ENCODE data around the gene B2M. TPM values are rescaled to one million over a fixed set of nuclear protein-coding genes. Genes with fewer than 3 reads are reported as not detected.

The B2M gene
- total RNA-seq, 1 experiment from 2014 or later = 388 TPM

GRCh38 chr15:44662478-44663409 lies 48.6 kb upstream of the B2M start:
- H3K27me3 ChIP-seq (ENCODE audit: insufficient read depth, low read length) = no peaks in the 10 kb centered on the region
- peak overlapping the region; percentile 87 for H3K27ac ChIP-seq (ENCODE audit: low read depth, low read length)
- intact Hi-C loops (cut with micrococcal nuclease) = loop anchor here (1.0 kb wide), 3 partner anchors 49 to 76 kb away; partner anchors contain the start of genes B2M and PATL2
- CTCF ChIA-PET = interaction anchor here (0.6 to 2.9 kb wide), 22 partner anchors 11 to 191 kb away, joined by 3 to 39 read pairs (median 4); partner anchors contain the start of genes B2M, PATL2 and TRIM69
- DNase-seq (ENCODE audit: low read depth, low spot score) = peak; percentile 34
- RAD21 ChIA-PET (ENCODE audit: low non-redundant PET in 1 of 2, low total read pairs in 2 of 2, uncharacterized antibody in 2 of 2, unreplicated experiment in 2 of 2) = interaction anchor here (1.0 to 1.9 kb wide), 7 partner anchors 49 to 76 kb away, joined by 4 to 16 read pairs (median 5); partner anchors contain the start of genes B2M (in 2 of the 2), PATL2 (in 2 of the 2) and TRIM69 (in 1 of the 2)
- 0 out of 2 replicates have a peak, but pooled peaks have one; percentile 37 for TF ChIP-seq SIN3A (IDR thresholded peaks at IDR 0.05; ENCODE audit: low read depth)
- TF ChIP-seq ELF1 (IDR thresholded peaks at IDR 0.05; ENCODE audit: borderline replicate concordance, low read depth) = no peak
- H3K9ac ChIP-seq (ENCODE audit: low read length) = peak overlapping the region; percentile 95
- peak overlapping the region; percentile 67 to 96 for H3K4me3 ChIP-seq (replicated peaks in 1 of 2; ENCODE audit: low read depth in 1 of 2, low read length in 2 of 2)
- peaks cover 8 to 9% of the 10 kb centered on the region in 2 experiments; a peak in 3 of 4 replicates for H3K36me3 ChIP-seq (ENCODE audit: control insufficient read depth in 1 of 2, insufficient read depth in 2 of 2, low read length in 2 of 2)
- TSS peak; percentile 74 for BruUV-seq (replicated peaks)
- H4K20me1 ChIP-seq (ENCODE audit: insufficient read depth) = no peaks in the 10 kb centered on the region
- peaks cover 5 to 13% of the 10 kb centered on the region in 2 experiments for H3K4me1 ChIP-seq (ENCODE audit: control insufficient read depth in 1 of 2, insufficient read depth in 2 of 2, low read length in 2 of 2)
- peak; percentile 73 for ATAC-seq
- no peak overlapping the region for H2AFZ ChIP-seq (ENCODE audit: low read depth, low read length, poor library complexity, severe bottlenecking)
- POLR2A ChIA-PET = interaction anchor here (0.9 to 2.6 kb wide), 15 partner anchors 10 to 264 kb away, joined by 3 to 27 read pairs (median 4); partner anchors contain the start of genes B2M, PATL2 and TRIM69
- H3K4me2 ChIP-seq (ENCODE audit: low read length) = peak overlapping the region; percentile 78
- H3K9me2 ChIP-seq (ENCODE audit: insufficient read depth) = no peaks in the 10 kb centered on the region
- H3K79me2 ChIP-seq (ENCODE audit: insufficient read depth, low read length) = peaks cover 29% of the 10 kb centered on the region
- no peaks in the 10 kb centered on the region for H3K9me3 ChIP-seq (ENCODE audit: control insufficient read depth in 1 of 2, insufficient read depth in 1 of 2, low read depth in 1 of 2, low read length in 2 of 2)

GRCh38 chr15:44663410-44664308 lies 47.7 kb upstream of the B2M start, which contains the start of gene SPG11:
Gene SPG11, minus strand, starts transcription at chr15:44663662. Its CDS starts 15 bp downstream, at chr15:44663647.
- RAD21 ChIA-PET (ENCODE audit: low non-redundant PET in 1 of 2, low total read pairs in 2 of 2, uncharacterized antibody in 2 of 2, unreplicated experiment in 2 of 2) = interaction anchor here (0.6 to 1.9 kb wide), 11 partner anchors 48 to 538 kb away, joined by 3 to 16 read pairs (median 5); partner anchors contain the start of genes B2M (in 2 of the 2), PATL2 (in 2 of the 2) and TRIM69 (in 1 of the 2)
- H3K9ac ChIP-seq (ENCODE audit: low read length) = peak within 1 kb of the TSS; percentile 95
- peaks cover 7 to 8% of the 10 kb centered on the region in 2 experiments; a peak in 3 of 4 replicates for H3K36me3 ChIP-seq (ENCODE audit: control insufficient read depth in 1 of 2, insufficient read depth in 2 of 2, low read length in 2 of 2)
- ATAC-seq (peak; percentile 90), DNase-seq (ENCODE audit: low read depth, low spot score) (peak; percentile 94)
- H3K4me2 ChIP-seq (ENCODE audit: low read length) = peak within 1 kb of the TSS; percentile 78
- POLR2A ChIA-PET = interaction anchor here (0.9 to 2.6 kb wide), 15 partner anchors 9 to 263 kb away, joined by 3 to 27 read pairs (median 4); partner anchors contain the start of genes B2M, PATL2 and TRIM69
- peak within 1 kb of the TSS; percentile 87 for H3K27ac ChIP-seq (ENCODE audit: low read depth, low read length)
- peak within 1 kb of the TSS; percentile 67 to 96 for H3K4me3 ChIP-seq (replicated peaks in 1 of 2; ENCODE audit: low read depth in 1 of 2, low read length in 2 of 2)
- no peaks in the 10 kb centered on the region for H3K9me3 ChIP-seq (ENCODE audit: control insufficient read depth in 1 of 2, insufficient read depth in 1 of 2, low read depth in 1 of 2, low read length in 2 of 2)
- intact Hi-C loops (cut with micrococcal nuclease) = loop anchor here (1.0 kb wide), 3 partner anchors 48 to 75 kb away; partner anchors contain the start of genes B2M and PATL2
- no peaks in the 10 kb centered on the region for H4K20me1 ChIP-seq (ENCODE audit: insufficient read depth)
- no peaks in the 10 kb centered on the region for H3K9me2 ChIP-seq (ENCODE audit: insufficient read depth)
- H3K27me3 ChIP-seq (ENCODE audit: insufficient read depth, low read length) = no peaks in the 10 kb centered on the region
- peak within 1 kb of the TSS; percentile 97 for H2AFZ ChIP-seq (ENCODE audit: low read depth, low read length, poor library complexity, severe bottlenecking)
- peaks cover 5 to 13% of the 10 kb centered on the region in 2 experiments for H3K4me1 ChIP-seq (ENCODE audit: control insufficient read depth in 1 of 2, insufficient read depth in 2 of 2, low read length in 2 of 2)
- peaks cover 29% of the 10 kb centered on the region for H3K79me2 ChIP-seq (ENCODE audit: insufficient read depth, low read length)
- BruUV-seq (replicated peaks) = TSS peak; percentile 78
- CTCF ChIA-PET = interaction anchor here (0.6 to 2.9 kb wide), 22 partner anchors 10 to 190 kb away, joined by 3 to 39 read pairs (median 4); partner anchors contain the start of genes B2M, PATL2 and TRIM69
- TF ChIP-seq YY1 (IDR thresholded peaks at IDR 0.05; ENCODE audit: extremely low read depth, insufficient replicate concordance, low read depth, low read length) (peak; percentile 96), CEBPB (IDR thresholded peaks at IDR 0.05; ENCODE audit: low read depth) (no peak), CTCF (IDR thresholded peaks at IDR 0.05 in 2 of 3, conservative IDR thresholded peaks at IDR 0.05 in 1 of 3; ENCODE audit: borderline replicate concordance in 1 of 3, insufficient read depth in 1 of 3, low read depth in 2 of 3, low read length in 2 of 3) (peak; percentile 79 to 90 (median 81)), SIN3A (IDR thresholded peaks at IDR 0.05; ENCODE audit: low read depth) (peak; percentile 50; the same call in 1 of the 2 replicates), SRF (IDR thresholded peaks at IDR 0.05; ENCODE audit: low read depth) (no peak), POLR2AphosphoS5 (IDR thresholded peaks at IDR 0.05; ENCODE audit: low read depth, low read length) (peak; percentile 96), CBX3 (IDR thresholded peaks at IDR 0.05; ENCODE audit: low read depth) (peak; percentile 55; the same call in 1 of the 2 replicates), MAX (IDR thresholded peaks at IDR 0.05) (peak; percentile 88)
